ENCODE measurements around the gene KTN1. TPM values are rescaled to one million over a fixed set of nuclear protein-coding genes. Genes with fewer than 3 reads are reported as not detected.

The KTN1 gene
- total RNA-seq, 1 donor from 2014 or later = 193 TPM

DNA sequence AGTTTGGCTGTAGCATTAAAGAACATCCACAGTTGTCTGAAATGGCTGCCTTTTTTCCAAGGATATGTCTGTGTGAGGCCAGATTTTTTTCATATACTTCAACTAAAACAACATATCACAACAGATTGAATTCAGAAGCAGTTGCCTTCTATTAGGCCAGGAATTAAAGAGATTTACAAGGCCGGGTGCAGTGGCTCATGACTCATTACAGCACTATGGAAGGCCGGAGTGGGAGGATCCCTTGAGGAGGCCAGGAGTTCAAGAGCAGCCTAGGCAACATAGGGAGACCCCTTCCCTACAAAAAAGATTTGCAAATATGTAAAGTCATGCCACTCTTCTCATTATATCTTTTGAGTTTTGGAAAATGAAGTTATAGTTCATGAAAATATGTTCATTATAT, 108.6 kb downstream of the KTN1 start:
- H3K27ac ChIP-seq (ENCODE audit: low read depth, low read length) = no peak overlapping the region
- H3K9ac ChIP-seq (ENCODE audit: low read length) = no peak overlapping the region
- H3K4me2 ChIP-seq (ENCODE audit: low read length) = no peak overlapping the region
- no peak overlapping the region for H3K4me3 Mint-ChIP-seq (ENCODE audit: unreplicated experiment)
- H2AFZ ChIP-seq (ENCODE audit: low read depth, low read length) = no peak overlapping the region
- H3K36me3 Mint-ChIP-seq (ENCODE audit: low read depth, unreplicated experiment) = peaks cover 20% of the 10 kb centered on the region
- H3K4me1 ChIP-seq (ENCODE audit: insufficient read depth, low read length) = no peaks in the 10 kb centered on the region
- no peaks in the 10 kb centered on the region for H4K20me1 ChIP-seq (ENCODE audit: insufficient read depth, low read length)
- DNase-seq (ENCODE audit: low read depth) = no peak
- H3K27me3 Mint-ChIP-seq (ENCODE audit: low read depth, unreplicated experiment) = no peaks in the 10 kb centered on the region
- no peaks in the 10 kb centered on the region for H3K79me2 ChIP-seq (ENCODE audit: insufficient read depth, low read length)
- H3K4me1 Mint-ChIP-seq (ENCODE audit: low read depth, unreplicated experiment) = peaks cover 3% of the 10 kb centered on the region
- no peaks in the 10 kb centered on the region for H3K9me3 Mint-ChIP-seq (ENCODE audit: unreplicated experiment)
- no peak for FAIRE-seq
- H3K36me3 ChIP-seq (ENCODE audit: insufficient read depth, low read length) = no peaks in the 10 kb centered on the region
- H3K27me3 ChIP-seq (ENCODE audit: insufficient read depth, low read length) = no peaks in the 10 kb centered on the region
- no peak overlapping the region for H3K4me3 ChIP-seq (ENCODE audit: insufficient read depth, low read depth, low read length)
- H3K9me3 ChIP-seq (ENCODE audit: insufficient read depth, low read depth, low read length) = no peaks in the 10 kb centered on the region
- TF ChIP-seq, protein P1, sequence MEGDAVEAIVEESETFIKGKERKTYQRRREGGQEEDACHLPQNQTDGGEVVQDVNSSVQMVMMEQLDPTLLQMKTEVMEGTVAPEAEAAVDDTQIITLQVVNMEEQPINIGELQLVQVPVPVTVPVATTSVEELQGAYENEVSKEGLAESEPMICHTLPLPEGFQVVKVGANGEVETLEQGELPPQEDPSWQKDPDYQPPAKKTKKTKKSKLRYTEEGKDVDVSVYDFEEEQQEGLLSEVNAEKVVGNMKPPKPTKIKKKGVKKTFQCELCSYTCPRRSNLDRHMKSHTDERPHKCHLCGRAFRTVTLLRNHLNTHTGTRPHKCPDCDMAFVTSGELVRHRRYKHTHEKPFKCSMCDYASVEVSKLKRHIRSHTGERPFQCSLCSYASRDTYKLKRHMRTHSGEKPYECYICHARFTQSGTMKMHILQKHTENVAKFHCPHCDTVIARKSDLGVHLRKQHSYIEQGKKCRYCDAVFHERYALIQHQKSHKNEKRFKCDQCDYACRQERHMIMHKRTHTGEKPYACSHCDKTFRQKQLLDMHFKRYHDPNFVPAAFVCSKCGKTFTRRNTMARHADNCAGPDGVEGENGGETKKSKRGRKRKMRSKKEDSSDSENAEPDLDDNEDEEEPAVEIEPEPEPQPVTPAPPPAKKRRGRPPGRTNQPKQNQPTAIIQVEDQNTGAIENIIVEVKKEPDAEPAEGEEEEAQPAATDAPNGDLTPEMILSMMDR (IDR thresholded peaks at IDR 0.05; ENCODE audit: insufficient read depth, low read depth, low read length) = no peak
- no peak for TF ChIP-seq EZH2 (IDR thresholded peaks at IDR 0.05; ENCODE audit: insufficient read depth, low read length)
- no peak overlapping the region for H3K27ac Mint-ChIP-seq (ENCODE audit: unreplicated experiment)

DNA sequence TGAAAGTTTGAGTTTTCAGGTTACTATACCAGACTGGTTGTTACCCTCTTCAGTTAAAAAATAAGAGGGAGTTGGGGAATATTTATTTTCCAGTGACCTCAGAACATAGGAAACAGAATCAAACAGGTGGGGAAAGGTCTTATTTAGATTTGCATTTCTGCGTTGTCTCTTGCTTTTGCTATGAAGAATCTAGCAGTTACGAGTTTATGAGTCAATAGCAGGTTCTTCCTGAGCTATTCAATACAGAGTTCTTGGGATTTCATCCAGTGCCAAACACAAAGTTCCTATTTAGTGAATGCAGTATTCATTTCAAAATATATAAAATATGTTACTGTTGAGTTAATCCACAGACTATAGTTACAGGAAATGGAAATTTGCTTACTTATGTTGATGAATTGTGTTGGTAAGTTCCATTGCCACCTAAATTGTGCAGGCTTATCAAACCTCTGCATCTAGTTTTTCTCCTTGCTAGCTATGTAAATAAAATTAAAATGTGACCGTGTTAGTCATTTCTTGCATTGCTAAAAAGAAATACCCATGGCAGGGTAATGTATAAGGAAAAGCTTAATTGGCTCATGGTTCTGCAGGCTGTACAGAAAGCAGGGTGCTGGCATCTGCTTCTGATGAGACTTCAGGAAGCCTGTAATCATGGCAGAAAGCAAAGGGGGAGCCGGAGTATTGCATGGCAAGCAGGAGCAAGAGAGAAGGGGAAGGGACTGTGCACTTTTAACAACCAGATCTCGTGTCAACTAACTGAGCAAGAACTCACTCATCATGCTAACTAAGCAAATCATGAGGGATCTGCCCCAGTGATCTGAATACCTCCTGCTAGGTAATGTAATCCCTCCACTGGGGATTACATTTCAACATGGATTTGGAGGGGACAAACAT, 110.2 kb downstream of the KTN1 start:
- Mint-ChIP-seq H3K9me3 (ENCODE audit: unreplicated experiment) (no peaks in the 10 kb centered on the region), H3K36me3 (ENCODE audit: low read depth, unreplicated experiment) (peaks cover 13% of the 10 kb centered on the region), H3K4me3 (ENCODE audit: unreplicated experiment) (no peak overlapping the region), H3K4me1 (ENCODE audit: low read depth, unreplicated experiment) (peaks cover 3% of the 10 kb centered on the region), H3K27ac (ENCODE audit: unreplicated experiment) (no peak overlapping the region), H3K27me3 (ENCODE audit: low read depth, unreplicated experiment) (no peaks in the 10 kb centered on the region)
- Histone ChIP-seq H2AFZ (ENCODE audit: low read depth, low read length) (no peak overlapping the region), H3K4me1 (ENCODE audit: insufficient read depth, low read length) (no peaks in the 10 kb centered on the region), H3K27me3 (ENCODE audit: insufficient read depth, low read length) (no peaks in the 10 kb centered on the region), H3K4me2 (ENCODE audit: low read length) (no peak overlapping the region), H4K20me1 (ENCODE audit: insufficient read depth, low read length) (no peaks in the 10 kb centered on the region), H3K9me3 (ENCODE audit: insufficient read depth, low read depth, low read length) (no peaks in the 10 kb centered on the region), H3K27ac (ENCODE audit: low read depth, low read length) (no peak overlapping the region), H3K9ac (ENCODE audit: low read length) (no peak overlapping the region), H3K4me3 (ENCODE audit: insufficient read depth, low read depth, low read length) (no peak overlapping the region), H3K79me2 (ENCODE audit: insufficient read depth, low read length) (no peaks in the 10 kb centered on the region), H3K36me3 (ENCODE audit: insufficient read depth, low read length) (no peaks in the 10 kb centered on the region)
- FAIRE-seq (no peak), DNase-seq (ENCODE audit: low read depth) (no peak)
- no peak for TF ChIP-seq EZH2 (IDR thresholded peaks at IDR 0.05; ENCODE audit: insufficient read depth, low read length)
- TF ChIP-seq, protein P1 (IDR thresholded peaks at IDR 0.05; ENCODE audit: insufficient read depth, low read depth, low read length) = no peak

- no peaks in the 10 kb centered on the region for H3K9me3 Mint-ChIP-seq (ENCODE audit: unreplicated experiment)
- H3K4me3 ChIP-seq (ENCODE audit: insufficient read depth, low read depth, low read length) = no peak overlapping the region
- H3K27ac Mint-ChIP-seq (ENCODE audit: unreplicated experiment) = no peak overlapping the region
- H3K36me3 Mint-ChIP-seq (ENCODE audit: low read depth, unreplicated experiment) = peaks cover 9% of the 10 kb centered on the region
- TF ChIP-seq, protein P1 (IDR thresholded peaks at IDR 0.05; ENCODE audit: insufficient read depth, low read depth, low read length) = no peak
- TF ChIP-seq EZH2 (IDR thresholded peaks at IDR 0.05; ENCODE audit: insufficient read depth, low read length) = no peak
- no peak overlapping the region for H3K4me3 Mint-ChIP-seq (ENCODE audit: unreplicated experiment)
- no peaks in the 10 kb centered on the region for H3K9me3 ChIP-seq (ENCODE audit: insufficient read depth, low read depth, low read length)
- DNase-seq (ENCODE audit: low read depth) (no peak), FAIRE-seq (no peak)
- no peak overlapping the region for H3K4me2 ChIP-seq (ENCODE audit: low read length)
- H2AFZ ChIP-seq (ENCODE audit: low read depth, low read length) = no peak overlapping the region
- H3K9ac ChIP-seq (ENCODE audit: low read length) = no peak overlapping the region
- no peaks in the 10 kb centered on the region for H3K27me3 ChIP-seq (ENCODE audit: insufficient read depth, low read length)
- no peak overlapping the region for H3K27ac ChIP-seq (ENCODE audit: low read depth, low read length)
- H3K4me1 ChIP-seq (ENCODE audit: insufficient read depth, low read length) = no peaks in the 10 kb centered on the region
- H3K36me3 ChIP-seq (ENCODE audit: insufficient read depth, low read length) = no peaks in the 10 kb centered on the region
- no peaks in the 10 kb centered on the region for H3K79me2 ChIP-seq (ENCODE audit: insufficient read depth, low read length)
- H3K4me1 Mint-ChIP-seq (ENCODE audit: low read depth, unreplicated experiment) = peaks cover 3% of the 10 kb centered on the region
- no peaks in the 10 kb centered on the region for H4K20me1 ChIP-seq (ENCODE audit: insufficient read depth, low read length)
- no peaks in the 10 kb centered on the region for H3K27me3 Mint-ChIP-seq (ENCODE audit: low read depth, unreplicated experiment)
These were observed 111.7 kb downstream of the KTN1 start for GRCh38 chr14:55691659-55692058.
